Coronary artery (tissue), 2 donors: ENCODE data around the gene FCGBP.
"Not testable (repeated sequence)": the region's sequence is repeated elsewhere in the genome, so short reads cannot be mapped to it uniquely, and the experiment has no call there.

Experiments
- DNase-seq: peaks from one replicate; pipeline ENCODE4 v3.0.0-alpha.2; 2017; ENCODE audit warnings: low spot score
- H3K27ac ChIP-seq, 2 donors: fragments of 200-600 bp; sonication (generic); one replicate each; pipeline ENCODE4 v1.5.1; 2016 to 2019
- H3K4me3 ChIP-seq: fragments of 200-600 bp; sonication (generic); 2 replicates; pipeline ENCODE4 v1.5.1; 2016; ENCODE audit warnings: mild to moderate bottlenecking, moderate library complexity
- TF ChIP-seq, protein P1 (sequence below): fragments of 200-600 bp; sonication (generic); IDR thresholded peaks from one replicate; pipeline ENCODE4 v1.5.1; 2019; ENCODE audit warnings: antibody characterized with exemption

The FCGBP gene

DNA sequence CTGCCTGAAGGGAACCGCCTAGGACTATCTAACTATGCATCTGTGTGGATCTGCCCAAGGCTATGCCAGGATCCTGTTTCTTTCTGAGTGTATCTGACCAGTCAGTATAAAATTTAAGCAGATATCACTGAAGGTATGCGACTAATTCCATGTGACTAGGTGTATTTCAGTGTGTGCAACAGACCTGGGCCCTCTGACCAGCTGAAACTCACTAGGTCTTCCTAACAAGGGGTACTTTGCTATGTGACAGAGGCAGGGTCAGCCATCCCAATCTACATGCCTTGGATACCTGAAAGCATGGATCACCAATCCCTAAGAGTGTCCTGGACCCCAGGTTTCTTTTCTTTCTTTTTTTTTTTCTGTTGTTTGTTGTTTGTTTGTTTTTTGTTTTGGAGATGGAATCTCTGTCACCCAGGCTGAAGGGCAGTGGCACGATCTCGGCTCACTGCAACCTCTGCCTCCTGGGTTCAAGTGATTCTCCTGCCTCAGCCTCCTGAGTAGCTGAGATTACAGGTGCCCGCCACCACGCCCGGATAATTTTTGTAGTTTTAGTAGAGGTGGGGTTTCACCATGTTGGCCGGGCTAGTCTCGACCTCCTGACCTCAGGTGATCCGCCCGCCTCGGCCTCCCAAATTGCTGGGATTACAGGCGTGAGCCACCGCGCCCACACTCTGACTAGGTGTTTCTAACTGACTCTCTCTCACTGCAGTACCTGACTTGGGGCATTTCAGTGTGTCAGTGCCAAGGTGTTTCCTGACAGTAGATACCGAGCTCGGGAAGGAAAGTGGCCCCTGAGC is 43.5 kb downstream of the FCGBP start:
- no peak overlapping the region for H3K4me3 ChIP-seq
- H3K27ac ChIP-seq, result no peak overlapping the region
- DNase-seq, result no peak
- TF ChIP-seq, protein P1, sequence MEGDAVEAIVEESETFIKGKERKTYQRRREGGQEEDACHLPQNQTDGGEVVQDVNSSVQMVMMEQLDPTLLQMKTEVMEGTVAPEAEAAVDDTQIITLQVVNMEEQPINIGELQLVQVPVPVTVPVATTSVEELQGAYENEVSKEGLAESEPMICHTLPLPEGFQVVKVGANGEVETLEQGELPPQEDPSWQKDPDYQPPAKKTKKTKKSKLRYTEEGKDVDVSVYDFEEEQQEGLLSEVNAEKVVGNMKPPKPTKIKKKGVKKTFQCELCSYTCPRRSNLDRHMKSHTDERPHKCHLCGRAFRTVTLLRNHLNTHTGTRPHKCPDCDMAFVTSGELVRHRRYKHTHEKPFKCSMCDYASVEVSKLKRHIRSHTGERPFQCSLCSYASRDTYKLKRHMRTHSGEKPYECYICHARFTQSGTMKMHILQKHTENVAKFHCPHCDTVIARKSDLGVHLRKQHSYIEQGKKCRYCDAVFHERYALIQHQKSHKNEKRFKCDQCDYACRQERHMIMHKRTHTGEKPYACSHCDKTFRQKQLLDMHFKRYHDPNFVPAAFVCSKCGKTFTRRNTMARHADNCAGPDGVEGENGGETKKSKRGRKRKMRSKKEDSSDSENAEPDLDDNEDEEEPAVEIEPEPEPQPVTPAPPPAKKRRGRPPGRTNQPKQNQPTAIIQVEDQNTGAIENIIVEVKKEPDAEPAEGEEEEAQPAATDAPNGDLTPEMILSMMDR, result no peak

DNA sequence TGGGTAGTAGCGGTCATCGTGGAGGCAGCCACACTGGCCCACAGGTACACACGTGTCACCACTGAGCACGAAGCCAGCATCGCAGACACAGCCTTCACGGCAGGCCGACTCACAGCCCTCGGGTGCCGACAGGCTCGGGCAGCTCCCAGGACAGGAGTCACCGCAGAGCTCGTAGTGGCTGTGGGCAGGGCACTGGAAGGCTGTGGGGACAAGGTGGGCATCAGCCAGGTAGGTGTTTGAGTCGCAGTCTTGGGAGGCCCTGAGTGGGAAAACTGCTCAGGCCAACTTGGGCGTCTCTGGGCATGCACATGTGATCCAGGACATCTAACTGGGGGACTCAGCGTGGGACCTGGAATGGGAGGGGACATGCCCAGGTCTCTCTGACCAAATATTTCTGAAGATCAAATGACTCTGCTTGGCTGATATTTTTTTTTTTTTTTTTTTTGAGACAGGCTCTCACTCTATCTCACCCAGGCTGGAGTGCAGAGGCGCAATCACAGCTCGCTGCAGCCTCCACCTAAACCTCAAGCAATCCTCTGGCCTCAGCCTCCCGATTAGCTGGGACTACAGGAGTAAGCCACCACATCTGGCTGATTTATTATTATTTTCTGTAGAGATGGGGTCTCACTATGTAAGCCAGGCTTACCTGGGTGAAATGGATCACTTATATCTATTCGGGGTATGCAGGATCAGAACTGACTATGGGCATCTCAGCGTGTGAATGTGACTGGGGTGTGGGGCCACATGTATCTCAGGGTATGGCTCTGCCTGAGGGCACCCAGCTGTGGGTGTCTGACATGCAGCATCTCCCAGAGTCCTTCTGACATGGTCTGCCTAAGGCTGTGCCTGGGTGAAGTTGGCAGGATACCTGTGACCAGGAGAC is 44.3 kb downstream of the FCGBP start:
- DNase-seq, H3K4me3 ChIP-seq, H3K27ac ChIP-seq: not testable (repeated sequence)

DNA sequence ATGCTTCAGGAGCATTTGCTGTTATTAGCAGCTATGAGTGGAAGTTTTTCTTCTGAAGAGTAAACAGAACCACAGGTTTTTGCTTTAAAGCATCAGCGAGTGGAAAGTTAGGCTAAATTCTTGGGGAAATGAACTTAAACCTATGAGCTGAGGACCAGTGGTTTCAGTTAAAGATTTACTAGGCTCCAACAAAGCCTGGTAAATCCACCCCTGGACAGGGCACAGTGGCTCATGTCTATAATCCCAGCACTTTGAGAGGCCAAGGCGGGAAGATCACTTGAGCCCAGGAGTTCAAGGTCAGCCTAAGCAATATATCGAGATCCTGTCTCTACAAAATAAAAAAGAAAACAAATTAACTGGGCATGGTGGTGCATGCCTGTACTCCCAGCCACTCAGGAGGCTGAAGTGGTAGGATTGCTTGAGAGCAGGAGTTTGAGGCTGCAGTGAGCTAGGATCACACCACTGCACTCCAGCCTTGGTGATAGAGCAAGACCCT is 46.9 kb downstream of the FCGBP start:
- H3K4me3 ChIP-seq, H3K27ac ChIP-seq, DNase-seq: not testable (repeated sequence)

- not testable (repeated sequence) for H3K4me3 ChIP-seq, H3K27ac ChIP-seq
- peak; percentile 66 for DNase-seq
Observed at GRCh38 chr19:39885821-39886554, 48.4 kb downstream of the FCGBP start.

DNA sequence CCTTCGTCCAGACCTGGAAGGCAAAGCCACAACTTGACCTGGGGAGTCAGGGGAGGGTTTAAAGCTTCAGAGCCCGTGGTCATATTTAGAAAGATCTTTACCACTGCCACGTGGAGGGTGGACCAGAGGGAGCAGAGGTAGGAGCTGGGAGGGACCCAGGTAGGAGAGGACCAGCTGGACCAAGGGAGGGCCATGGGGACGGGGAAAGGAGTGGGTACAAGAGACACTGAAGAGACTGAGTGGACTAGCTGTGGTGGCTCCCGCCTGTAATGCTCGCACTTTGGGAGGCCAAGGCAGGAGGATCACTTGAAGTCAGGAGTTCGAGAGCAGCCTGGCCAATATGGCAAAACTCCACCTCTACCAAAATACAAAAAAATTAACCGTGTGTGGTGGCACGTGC is 49.7 kb downstream of the FCGBP start:
- H3K27ac ChIP-seq, DNase-seq, H3K4me3 ChIP-seq: not testable (repeated sequence)
